ENCODE results near the gene GREM1. TPM values are rescaled to one million over a fixed set of nuclear protein-coding genes. Genes with fewer than 3 reads are reported as not detected.
A peak's percentile ranks its signal among the peaks of the same experiment; 100 is the strongest.

Gene GREM1
- total and polyA plus RNA-seq, 2 of the 4 experiments (the other 2 are of a cell fraction), result 848 to 852 TPM

DNA sequence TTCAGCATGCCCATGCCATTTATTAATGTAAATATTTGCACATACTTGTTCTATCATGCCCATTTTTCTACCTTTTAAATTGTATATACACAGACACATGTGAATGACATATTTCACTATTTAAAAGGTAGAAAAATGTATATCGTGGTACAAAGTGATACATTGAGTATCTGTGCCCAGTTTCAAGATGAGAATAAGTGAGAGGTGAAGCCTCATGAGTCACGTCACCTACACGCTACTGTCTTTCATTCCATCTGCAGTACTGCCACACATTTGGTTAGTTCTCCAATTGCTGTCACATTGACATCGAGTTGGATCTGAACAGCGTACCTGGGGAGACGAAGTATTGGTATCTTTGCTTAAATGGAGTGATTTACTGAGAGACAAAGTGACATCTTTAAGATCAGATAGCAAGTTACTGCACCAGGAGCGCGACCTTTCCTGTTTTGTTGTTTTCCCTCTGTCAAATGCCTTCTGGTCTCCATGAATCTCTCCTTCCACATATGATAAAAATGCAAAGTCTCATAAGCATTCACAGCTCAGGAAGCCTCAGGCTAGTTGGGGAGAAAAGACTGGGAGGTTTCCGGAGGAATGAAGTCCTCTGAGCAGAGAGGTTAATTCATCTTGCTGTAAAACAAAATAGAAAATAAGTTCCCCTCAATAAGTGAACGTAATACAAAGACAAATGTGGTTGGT is 12.0 kb downstream of the GREM1 start:
- H4K8ac ChIP-seq (ENCODE audit: low read depth in 2 of 2, low read length in 2 of 2), result peak overlapping the region; percentile 1 to 51; a peak in 1 of 4 replicates
- in situ Hi-C loops (cut with MboI; ENCODE audit: low sequenced_read_pairs), result no loop called here
- intact Hi-C loops (cut with micrococcal nuclease), result no loop called here
- peaks cover 49% of the 10 kb centered on the region for H3K36me3 ChIP-seq (ENCODE audit: control insufficient read depth, insufficient read depth, low read length)
- dilution Hi-C loops (cut with HindIII; ENCODE audit: low sequenced_read_pairs, unreplicated experiment), result no loop called here
- ATAC-seq (ENCODE audit: low read depth) (no peak), DNase-seq (no peak)
- peaks cover 5% of the 10 kb centered on the region for H3K4me1 ChIP-seq (ENCODE audit: control insufficient read depth, insufficient read depth, low read length)
- H2AK5ac ChIP-seq (ENCODE audit: low read depth, low read length), result peak overlapping the region; percentile 61
- no peaks in the 10 kb centered on the region for H3K9me3 ChIP-seq (ENCODE audit: control insufficient read depth, insufficient read depth, low read length)
- H3K4me3 ChIP-seq (ENCODE audit: insufficient read depth, low read depth, low read length), result no peak overlapping the region
- TF ChIP-seq MAZ (IDR thresholded peaks at IDR 0.05; ENCODE audit: borderline replicate concordance, low read depth, low read length) (no peak), POLR2A (IDR thresholded peaks at IDR 0.05; ENCODE audit: low read depth, low read length) (no peak; the same call in none of the 2 replicates), RAD21 (IDR thresholded peaks at IDR 0.05; ENCODE audit: low read length) (no peak), FOS (IDR thresholded peaks at IDR 0.05; ENCODE audit: low read depth, low read length) (no peak), RCOR1 (IDR thresholded peaks at IDR 0.05; ENCODE audit: insufficient replicate concordance, low read length) (no peak), RFX5 (IDR thresholded peaks at IDR 0.05; ENCODE audit: low read depth, low read length) (no peak)
- TF ChIP-seq, protein P1, sequence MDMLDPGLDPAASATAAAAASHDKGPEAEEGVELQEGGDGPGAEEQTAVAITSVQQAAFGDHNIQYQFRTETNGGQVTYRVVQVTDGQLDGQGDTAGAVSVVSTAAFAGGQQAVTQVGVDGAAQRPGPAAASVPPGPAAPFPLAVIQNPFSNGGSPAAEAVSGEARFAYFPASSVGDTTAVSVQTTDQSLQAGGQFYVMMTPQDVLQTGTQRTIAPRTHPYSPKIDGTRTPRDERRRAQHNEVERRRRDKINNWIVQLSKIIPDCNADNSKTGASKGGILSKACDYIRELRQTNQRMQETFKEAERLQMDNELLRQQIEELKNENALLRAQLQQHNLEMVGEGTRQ (IDR thresholded peaks at IDR 0.05; ENCODE audit: low read depth, low read length), result no peak
- TF ChIP-seq, protein P2, sequence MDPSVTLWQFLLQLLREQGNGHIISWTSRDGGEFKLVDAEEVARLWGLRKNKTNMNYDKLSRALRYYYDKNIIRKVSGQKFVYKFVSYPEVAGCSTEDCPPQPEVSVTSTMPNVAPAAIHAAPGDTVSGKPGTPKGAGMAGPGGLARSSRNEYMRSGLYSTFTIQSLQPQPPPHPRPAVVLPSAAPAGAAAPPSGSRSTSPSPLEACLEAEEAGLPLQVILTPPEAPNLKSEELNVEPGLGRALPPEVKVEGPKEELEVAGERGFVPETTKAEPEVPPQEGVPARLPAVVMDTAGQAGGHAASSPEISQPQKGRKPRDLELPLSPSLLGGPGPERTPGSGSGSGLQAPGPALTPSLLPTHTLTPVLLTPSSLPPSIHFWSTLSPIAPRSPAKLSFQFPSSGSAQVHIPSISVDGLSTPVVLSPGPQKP (IDR thresholded peaks at IDR 0.05; ENCODE audit: borderline replicate concordance, low read depth, low read length), result no peak
- H3K4ac ChIP-seq (ENCODE audit: low read depth, low read length), result peak overlapping the region; percentile 13; the same call in 1 of the 2 replicates
- H3K79me1 ChIP-seq (ENCODE audit: low read depth in 1 of 2, low read length in 2 of 2), result peaks cover 27 to 50% of the 10 kb centered on the region in 2 experiments
- H2AK9ac ChIP-seq (replicated peaks; ENCODE audit: low read depth, low read length, poor library complexity), result no peak overlapping the region
- H2AFZ ChIP-seq (replicated peaks; ENCODE audit: low read length, poor library complexity), result no peak overlapping the region
- peak overlapping the region; percentile 65; the same call in 1 of the 2 replicates for H3K23ac ChIP-seq (ENCODE audit: low read depth, low read length)
- WGBS, 2 experiments (ENCODE audit: extremely low coverage in 2 of 2, insufficient read length in 1 of 2), result no CpG with 5 or more reads among the region's 10 CpGs
- no peak overlapping the region; the same call in 1 of the 2 replicates for H3K27ac ChIP-seq (ENCODE audit: insufficient read depth, low read length)
- H3K4me2 ChIP-seq (ENCODE audit: low read depth, low read length), result 0 out of 2 replicates have a peak overlapping the region, but pooled peaks have one; percentile 1
- no peak overlapping the region for H4K91ac ChIP-seq (ENCODE audit: insufficient read depth, low read depth, low read length)
- no peak overlapping the region for H2BK120ac ChIP-seq (ENCODE audit: low read depth, low read length)
- no TSS peak for BruUV-seq (replicated peaks)
- POLR2A ChIA-PET (ENCODE audit: unreplicated experiment), result no interaction called here
- no peak overlapping the region; the same call in 1 of the 2 replicates for H4K5ac ChIP-seq (ENCODE audit: low read depth, low read length)
- CTCF ChIA-PET, result no interaction called here
- H3K14ac ChIP-seq (replicated peaks; ENCODE audit: low read depth, low read length), result peak overlapping the region; percentile 54; the same call in 1 of the 2 replicates
- peak overlapping the region; percentile 2; the same call in 1 of the 2 replicates for H2BK20ac ChIP-seq (ENCODE audit: low read depth, low read length)
- no peak overlapping the region for H2BK15ac ChIP-seq (ENCODE audit: low read depth, low read length)
- peak overlapping the region; percentile 9; the same call in 1 of the 2 replicates for H3K18ac ChIP-seq (ENCODE audit: low read depth, low read length)
- H2BK5ac ChIP-seq (ENCODE audit: low read depth, low read length, poor library complexity, severe bottlenecking), result peak overlapping the region; percentile 71
- no peak overlapping the region for H3K56ac ChIP-seq (ENCODE audit: extremely low read depth, insufficient read depth, low read length)
- no peaks in the 10 kb centered on the region for H3K27me3 ChIP-seq (ENCODE audit: control insufficient read depth, insufficient read depth, low read length)
- H4K20me1 ChIP-seq (ENCODE audit: insufficient read depth, low read length), result peaks cover 68% of the 10 kb centered on the region
- H3K9me1 ChIP-seq (ENCODE audit: insufficient read depth, low read length), result peaks cover 17% of the 10 kb centered on the region
- no peak overlapping the region for H3K9ac ChIP-seq (ENCODE audit: low read depth, low read length)
